ENCODE data around the gene GRM6.

- TF ChIP-seq CTCF (IDR thresholded peaks at IDR 0.05): no peak
- no peak for TF ChIP-seq POLR2AphosphoS5 (IDR thresholded peaks at IDR 0.05)
- TF ChIP-seq POLR2A (IDR thresholded peaks at IDR 0.05): no peak
Observed at GRCh38 chr5:178931846-178932760, 63.0 kb downstream of the GRM6 start.
